Fibroblast of peridontal ligament (primary cell): ENCODE results near the gene PRRT1B.
"Not testable (repeated sequence)": the region's sequence is repeated elsewhere in the genome, so short reads cannot be mapped to it uniquely, and the experiment has no call there.

Experiments
- DNase-seq: peaks from one replicate; pipeline ENCODE4 v3.0.0-alpha.2; 2010; ENCODE audit errors: extremely low read depth

The PRRT1B gene

GRCh38 chr9:131545003-131545785 lies at the start of gene PRRT1B:
Gene PRRT1B (plus strand): TSS chr9:131545523. CDS start chr9:131545616, 93 bp downstream.
- DNase-seq: no peak

DNA sequence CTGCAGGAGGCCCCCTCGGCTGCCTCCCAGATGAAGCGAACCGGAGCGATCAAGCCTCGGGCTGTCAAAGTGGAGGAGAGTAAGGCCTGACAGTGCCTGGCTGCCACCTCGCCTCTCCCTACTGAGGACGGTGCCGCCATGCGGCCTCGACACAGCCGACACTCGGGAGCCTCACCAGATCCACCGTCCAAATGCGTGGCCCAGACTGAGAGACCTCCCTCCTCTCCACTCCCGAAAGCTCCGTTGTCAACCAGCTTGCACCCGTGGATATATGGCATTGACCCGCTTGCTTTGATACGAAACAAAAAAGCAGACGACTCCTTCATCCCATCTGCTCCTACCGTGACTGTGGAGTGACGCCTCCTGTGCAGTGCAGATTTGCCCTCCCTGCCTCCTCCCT lies 49.5 kb upstream of the PRRT1B start:
- no peak for DNase-seq

DNA sequence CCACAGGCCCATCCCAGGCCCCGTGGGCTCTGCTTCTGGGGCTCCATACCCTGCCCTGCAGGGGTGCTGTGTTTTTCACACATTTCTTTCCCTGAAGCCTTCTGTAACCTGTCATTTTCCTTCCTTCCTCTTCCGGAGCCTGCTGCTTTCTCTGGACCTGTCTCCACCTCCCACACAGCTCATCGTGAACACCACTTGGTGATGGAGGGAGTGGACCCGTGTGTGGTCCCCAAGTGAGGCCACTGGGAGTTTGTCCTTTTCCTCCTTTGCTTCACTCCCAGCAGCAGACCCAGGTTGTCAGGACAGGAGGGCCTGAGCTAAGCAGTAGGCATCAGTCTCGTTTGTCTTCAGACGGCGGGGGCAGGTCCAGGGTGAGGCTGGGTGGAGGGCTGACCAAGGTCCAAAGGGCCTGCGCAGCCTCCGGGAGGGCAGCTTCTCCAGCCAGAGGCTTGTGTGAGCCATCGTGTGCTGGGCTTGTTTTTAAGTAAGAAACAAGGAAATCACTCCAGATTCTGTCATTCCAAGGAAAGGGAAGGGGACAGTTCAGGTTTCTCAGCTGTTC lies 48.4 kb upstream of the PRRT1B start:
- DNase-seq: no peak

GRCh38 chr9:131499254-131499767 lies 46.0 kb upstream of the PRRT1B start:
- no peak for DNase-seq

DNA sequence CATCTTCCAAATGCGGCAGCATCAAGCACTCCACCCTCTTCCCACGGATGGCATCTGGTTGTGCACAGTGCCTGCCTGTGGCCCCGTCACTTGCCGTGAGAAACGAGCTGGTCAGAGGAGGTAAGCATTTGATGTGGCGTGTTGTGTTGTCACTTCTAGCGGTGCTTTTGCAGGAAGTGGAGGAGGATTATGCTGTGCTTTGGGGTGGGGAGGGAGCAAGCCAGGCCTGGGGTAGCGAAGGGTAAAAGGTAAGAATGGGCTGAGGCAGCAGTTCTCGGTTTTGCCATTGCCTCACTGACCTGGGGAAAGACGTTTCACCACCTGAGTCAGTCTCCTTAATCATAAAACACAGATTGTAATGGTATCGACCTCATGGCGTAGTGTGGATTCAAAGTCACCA lies 44.9 kb upstream of the PRRT1B start:
- DNase-seq: no peak

GRCh38 chr9:131500939-131501541 lies 44.3 kb upstream of the PRRT1B start:
- peak; percentile 43 for DNase-seq

DNA sequence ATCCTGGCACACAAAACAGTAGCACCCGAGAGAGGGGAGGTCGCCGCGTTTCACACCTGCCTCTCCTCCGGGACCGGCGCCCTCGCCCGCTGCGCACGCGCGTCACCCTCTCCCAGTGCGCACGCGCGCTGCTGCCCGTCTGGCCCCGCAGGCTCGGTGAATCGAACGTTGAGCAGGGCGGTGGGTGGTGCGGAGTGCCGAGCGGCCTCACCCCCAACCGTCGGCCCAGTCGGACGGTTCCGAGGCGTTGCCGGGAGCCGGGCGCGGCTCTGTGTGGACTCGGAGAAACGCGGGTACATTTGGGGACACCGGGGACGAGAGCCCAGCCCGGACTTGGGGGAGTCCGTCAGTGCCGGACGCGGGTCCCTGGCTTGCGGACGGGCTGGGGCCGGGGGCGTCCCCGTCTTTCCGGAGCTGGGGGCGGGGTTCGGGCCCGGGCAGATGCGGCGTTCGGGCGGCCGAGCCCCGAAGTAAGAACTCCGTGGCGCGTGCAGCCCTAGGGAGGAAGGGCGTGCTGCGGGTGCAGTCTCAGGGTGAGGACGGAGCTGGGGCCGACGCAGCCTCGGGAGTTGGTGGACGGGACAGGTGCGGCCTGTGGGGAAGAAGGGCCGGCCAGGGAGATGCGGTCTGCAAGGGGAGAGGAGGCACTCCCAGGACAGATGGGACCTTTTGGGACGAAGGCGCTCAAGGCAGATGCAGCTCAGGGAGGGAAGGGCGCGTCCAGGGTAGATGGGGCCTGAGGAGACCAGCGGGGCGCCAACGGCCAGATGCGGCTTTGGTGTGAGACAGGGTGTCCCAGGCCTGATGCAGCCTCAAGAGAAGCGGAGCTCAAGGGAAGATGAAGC lies 42.3 kb upstream of the PRRT1B start, which contains the start of gene POMT1:
TSS of gene POMT1 (plus strand) at position 138 of the 845 bp plus-strand sequence. CDS start 1,301 bp downstream, outside the sequence.
- peak; percentile 72 for DNase-seq

DNA sequence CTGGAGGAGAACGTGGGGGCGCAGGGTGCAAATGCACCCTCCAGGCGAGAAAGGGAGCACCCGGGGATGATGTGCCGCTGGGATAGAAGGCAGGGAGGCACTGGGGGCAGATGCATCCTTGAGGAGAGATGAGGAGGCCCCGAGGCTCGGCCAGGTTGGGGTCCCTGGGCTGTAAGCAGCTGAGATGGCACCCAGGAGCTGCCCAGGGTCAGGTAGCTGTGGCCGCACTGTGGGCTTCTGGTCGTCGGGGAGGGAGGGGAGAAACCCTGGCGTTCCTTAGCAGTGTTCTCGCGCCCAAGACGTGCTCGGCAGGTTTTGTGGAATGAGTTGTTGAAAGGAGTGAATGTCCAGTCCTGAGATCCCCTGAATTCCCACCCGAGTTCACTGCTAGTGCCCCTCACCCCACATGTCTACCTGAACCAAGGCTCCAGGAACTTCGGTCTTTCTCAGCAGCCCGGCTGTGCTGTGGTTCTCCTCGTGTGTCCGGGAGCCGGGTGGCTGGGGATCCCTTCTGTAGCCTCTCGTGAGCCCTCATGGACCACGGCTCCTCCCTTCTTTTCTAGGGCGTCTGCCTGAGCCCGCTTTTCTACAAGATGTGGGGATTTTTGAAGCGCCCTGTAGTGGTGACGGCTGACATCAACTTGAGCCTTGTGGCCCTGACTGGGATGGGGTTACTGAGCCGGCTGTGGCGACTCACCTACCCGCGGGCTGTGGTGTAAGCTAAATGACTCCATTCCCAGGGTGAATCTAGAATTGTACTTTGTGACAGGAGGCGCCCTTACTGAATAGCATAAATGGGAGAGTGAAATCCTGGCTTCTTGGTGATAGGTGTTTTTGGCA lies 41.5 kb upstream of the PRRT1B start:
- DNase-seq: peak; percentile 29

DNA sequence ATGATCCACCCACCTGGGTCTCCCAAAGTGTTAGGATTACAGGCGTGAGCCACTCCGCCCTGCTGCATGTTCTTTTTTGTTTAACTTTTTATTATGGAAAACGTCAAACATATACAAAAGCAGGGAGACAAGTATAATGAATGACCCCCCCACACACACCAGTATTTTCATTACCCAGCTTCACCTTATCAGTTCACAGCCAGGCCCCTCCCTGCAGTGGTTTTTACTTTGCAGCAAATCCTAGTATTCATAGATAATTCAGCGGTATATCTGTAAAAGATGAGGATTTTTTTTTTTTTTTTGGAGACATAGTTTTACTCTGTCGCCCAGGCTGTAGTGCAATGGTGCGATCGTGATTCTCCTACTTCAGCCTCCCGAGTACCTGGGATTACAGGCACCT lies 40.3 kb upstream of the PRRT1B start:
- DNase-seq: no peak

- no peak for DNase-seq
Observed at GRCh38 chr9:131511416-131511815, 33.9 kb upstream of the PRRT1B start.

GRCh38 chr9:131511880-131512279 lies 33.4 kb upstream of the PRRT1B start:
- DNase-seq: no peak

DNA sequence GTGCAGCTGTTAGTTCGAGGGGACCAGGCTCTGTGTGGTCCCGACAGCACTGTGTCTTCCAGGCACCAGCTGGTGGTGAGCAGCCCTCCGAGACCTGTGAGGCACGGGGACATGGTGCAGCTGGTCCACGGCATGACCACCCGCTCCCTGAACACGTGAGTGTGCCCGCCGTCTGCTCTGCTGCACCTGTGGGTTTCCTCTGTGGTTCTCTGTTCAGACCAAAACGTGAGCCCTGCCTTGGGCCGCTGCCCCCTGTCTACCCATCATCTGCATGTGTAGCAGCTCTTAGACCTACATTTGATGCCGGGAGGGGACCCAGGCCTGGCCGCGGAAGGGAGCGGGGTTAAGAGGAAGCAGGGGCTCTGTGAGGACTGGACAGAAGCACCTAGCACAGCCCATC lies 32.1 kb upstream of the PRRT1B start:
- DNase-seq: no peak

GRCh38 chr9:131515559-131516031 lies 29.7 kb upstream of the PRRT1B start:
- DNase-seq: not testable (repeated sequence)

DNA sequence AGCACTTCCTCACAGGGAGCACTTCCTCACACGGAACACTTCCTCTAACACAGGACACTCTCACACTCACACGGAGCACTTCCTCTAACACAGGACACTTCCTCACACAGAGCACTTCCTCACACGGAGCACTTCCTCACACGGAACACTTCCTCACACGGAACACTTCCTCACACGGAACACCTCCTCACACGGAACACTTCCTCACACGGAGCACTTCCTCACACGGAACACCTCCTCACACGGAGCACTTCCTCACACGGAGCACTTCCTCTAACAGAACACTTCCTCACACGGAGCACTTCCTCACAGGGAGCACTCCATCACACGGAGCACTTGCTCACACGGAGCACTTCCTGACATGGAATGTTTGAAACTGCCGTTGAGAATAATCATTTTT lies 29.2 kb upstream of the PRRT1B start:
- no peak for DNase-seq

DNA sequence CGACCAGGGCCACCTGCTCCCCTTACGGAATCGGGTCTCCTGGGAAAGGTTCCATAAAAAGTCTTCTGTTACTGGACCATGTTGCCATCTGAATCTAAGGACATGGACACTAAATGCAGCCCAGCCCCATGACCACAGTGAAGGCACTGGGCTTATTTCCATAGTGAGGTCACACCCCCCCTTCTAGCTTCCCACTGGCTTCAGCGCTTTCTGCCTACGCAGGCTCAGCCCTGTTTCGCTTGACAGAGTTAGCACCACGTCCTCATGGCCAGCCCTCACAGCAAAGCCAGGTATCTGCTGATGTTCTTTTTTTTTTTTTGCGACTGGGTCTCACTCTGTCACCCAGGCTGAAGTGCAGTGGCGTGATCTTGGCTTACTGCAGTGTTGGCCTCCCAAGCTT lies 28.4 kb upstream of the PRRT1B start:
- DNase-seq: no peak

GRCh38 chr9:131517761-131518190 lies 27.5 kb upstream of the PRRT1B start:
- DNase-seq: no peak

DNA sequence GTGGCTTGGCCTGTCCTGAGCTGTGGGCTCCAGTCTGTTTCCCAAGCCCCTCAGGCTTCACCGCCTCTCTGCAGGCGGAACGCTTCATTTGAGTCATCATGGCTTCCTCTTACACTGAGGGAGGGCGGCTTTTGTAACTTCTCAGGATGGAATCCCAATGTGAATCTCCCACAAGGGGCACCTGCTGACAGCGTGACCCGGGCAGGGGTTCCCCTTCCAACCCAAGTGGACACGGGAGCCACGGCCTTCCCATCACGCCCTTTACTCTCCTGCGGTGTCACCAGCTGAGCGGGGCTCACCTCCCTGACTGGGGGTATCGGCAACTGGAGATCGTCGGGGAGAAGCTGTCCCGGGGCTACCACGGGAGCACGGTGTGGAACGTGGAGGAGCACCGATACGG lies 26.8 kb upstream of the PRRT1B start:
- no peak for DNase-seq

DNA sequence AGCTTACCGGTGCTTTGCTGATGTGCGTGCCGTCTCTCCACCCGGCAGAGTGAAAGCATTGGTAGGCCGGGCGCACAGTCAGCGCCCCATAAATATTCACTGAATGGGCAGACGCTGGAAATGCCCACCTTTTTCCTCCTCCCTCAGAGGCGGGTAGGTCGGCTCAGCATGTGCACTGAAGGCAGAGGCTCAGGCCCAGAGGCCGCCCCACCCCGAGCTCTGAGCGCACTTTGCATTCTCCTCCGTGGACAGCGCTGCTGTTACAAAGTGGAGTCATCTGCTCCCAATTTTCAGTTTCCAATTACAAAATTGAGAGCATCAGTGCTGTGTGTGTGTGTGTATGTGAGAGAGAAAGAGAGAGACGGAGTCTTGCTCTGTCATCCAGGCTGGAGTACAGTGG lies 24.8 kb upstream of the PRRT1B start:
- DNase-seq: no peak

GRCh38 chr9:131521203-131521602 lies 24.1 kb upstream of the PRRT1B start:
- DNase-seq: no peak

- DNase-seq: no peak
Observed at GRCh38 chr9:131521822-131522221, 23.5 kb upstream of the PRRT1B start.
